ENCODE measurements around the gene C2orf80. TPM values are rescaled to one million over a fixed set of nuclear protein-coding genes. Genes with fewer than 3 reads are reported as not detected.

Gene C2orf80
- total and polyA plus RNA-seq, 3 donors from 2014 or later = not detected

- 80 to 86% methylated on average over 8 of the region's 8 CpGs for WGBS, 2 donors
- intact Hi-C loops (cut with DNase I; ENCODE audit: low total_unique reads) = no loop called here
Observed at GRCh38 chr2:208192611-208193236, 2.9 kb upstream of the C2orf80 start.

GRCh38 chr2:208189069-208189809, 591 bp downstream of the C2orf80 start:
- intact Hi-C loops (cut with DNase I; ENCODE audit: low total_unique reads) = no loop called here
- no peak overlapping the region for H3K27ac ChIP-seq
- no peak overlapping the region for H3K4me3 ChIP-seq
- H3K4me1 ChIP-seq = no peaks in the 10 kb centered on the region
- H3K9me3 ChIP-seq = no peaks in the 10 kb centered on the region
- 78 to 88% methylated on average over 5 of the region's 5 CpGs for WGBS, 2 donors
- DNase-seq = no peak
- no peaks in the 10 kb centered on the region for H3K36me3 ChIP-seq (ENCODE audit: low read depth, missing control alignments)
- TF ChIP-seq POLR2A (IDR thresholded peaks at IDR 0.05) (no peak), CTCF (IDR thresholded peaks at IDR 0.05) (no peak)
- H3K27me3 ChIP-seq = no peaks in the 10 kb centered on the region

More at GRCh38 chr2:208192611-208193236, 2.9 kb upstream of the C2orf80 start:
- Histone ChIP-seq H3K36me3 (ENCODE audit: low read depth, missing control alignments) (no peaks in the 10 kb centered on the region), H3K27ac (no peak overlapping the region), H3K4me3 (no peak overlapping the region), H3K4me1 (no peaks in the 10 kb centered on the region), H3K27me3 (no peaks in the 10 kb centered on the region), H3K9me3 (no peaks in the 10 kb centered on the region)
- TF ChIP-seq POLR2A (IDR thresholded peaks at IDR 0.05) (no peak), CTCF (IDR thresholded peaks at IDR 0.05) (no peak)
- DNase-seq = no peak

GRCh38 chr2:208186893-208187292, 2.9 kb downstream of the C2orf80 start:
- no peak for TF ChIP-seq POLR2A (IDR thresholded peaks at IDR 0.05)
- no peak overlapping the region for H3K4me3 ChIP-seq
- no peak overlapping the region for H3K27ac ChIP-seq
- DNase-seq = no peak
- H3K9me3 ChIP-seq = no peaks in the 10 kb centered on the region
- H3K36me3 ChIP-seq (ENCODE audit: low read depth, missing control alignments) = no peaks in the 10 kb centered on the region
- intact Hi-C loops (cut with DNase I; ENCODE audit: low total_unique reads) = no loop called here
- 89 to 91% methylated on average over 2 of the region's 2 CpGs for WGBS, 2 donors
- H3K27me3 ChIP-seq = no peaks in the 10 kb centered on the region
- H3K4me1 ChIP-seq = no peaks in the 10 kb centered on the region

GRCh38 chr2:208186465-208186864, 3.4 kb downstream of the C2orf80 start:
- no peak for DNase-seq
- Histone ChIP-seq H3K27me3 (no peaks in the 10 kb centered on the region), H3K27ac (no peak overlapping the region), H3K4me3 (no peak overlapping the region), H3K4me1 (no peaks in the 10 kb centered on the region), H3K36me3 (ENCODE audit: low read depth, missing control alignments) (no peaks in the 10 kb centered on the region), H3K9me3 (no peaks in the 10 kb centered on the region)
- intact Hi-C loops (cut with DNase I; ENCODE audit: low total_unique reads) = no loop called here
- TF ChIP-seq POLR2A (IDR thresholded peaks at IDR 0.05) (no peak), CTCF (IDR thresholded peaks at IDR 0.05) (no peak)
- WGBS, 2 donors = 70 to 74% methylated on average over 5 of the region's 5 CpGs

- Histone ChIP-seq H3K27me3 (no peaks in the 10 kb centered on the region), H3K4me3 (no peak overlapping the region), H3K36me3 (ENCODE audit: low read depth, missing control alignments) (no peaks in the 10 kb centered on the region), H3K27ac (no peak overlapping the region), H3K9me3 (no peaks in the 10 kb centered on the region), H3K4me1 (no peaks in the 10 kb centered on the region)
- 25 to 31% methylated on average over 12 of the region's 12 CpGs for WGBS, 2 donors
- TF ChIP-seq CTCF (IDR thresholded peaks at IDR 0.05) (no peak), POLR2A (IDR thresholded peaks at IDR 0.05) (no peak)
- DNase-seq = no peak
- intact Hi-C loops (cut with DNase I; ENCODE audit: low total_unique reads) = no loop called here
Observed at GRCh38 chr2:208183972-208184705, 5.7 kb downstream of the C2orf80 start.
